H1 (cell line): ENCODE results near the gene FAM120C. TPM values are rescaled to one million over a fixed set of nuclear protein-coding genes. Genes with fewer than 3 reads are reported as not detected.

Source experiments
- CTCF ChIA-PET: fragments of 300-600 bp; sonication (Branson Sonifier 250); formaldehyde crosslinking; loops from one replicate; lab custom pipeline; 2021; ENCODE audit not compliant: partially characterized antibody; lab: Charles Lee
- POLR2A ChIA-PET: fragments of 300-600 bp; sonication (Branson Sonifier 250); formaldehyde crosslinking; loops from one replicate; lab custom pipeline; 2021; ENCODE audit warnings: inconsistent platforms; ENCODE audit not compliant: partially characterized antibody; lab: Charles Lee
- DNase-seq, 2 experiments: peaks; one replicate each; pipeline versions ENCODE4 v3.0.0 to v3.0.0-alpha.2; 2010 to 2022; ENCODE audit warnings: low spot score in 2 of 2, low read depth in 1 of 2, mixed read lengths in 1 of 2
- FAIRE-seq: peaks from 2 replicates; lab custom pipeline; 2011; peaks lifted over from hg19 to GRCh38; lab: Jason Lieb, UNC
- H2AFZ ChIP-seq: 2 replicates; pipeline ENCODE4 v1.8.1; 2012; ENCODE audit warnings: low read length, inconsistent platforms
- H2AK5ac ChIP-seq: 2 replicates; pipeline ENCODE4 v1.6.1; 2013; ENCODE audit warnings: low read depth, low read length
- H2BK120ac ChIP-seq: replicated peaks from 2 replicates; pipeline ENCODE3; 2013; ENCODE audit warnings: low read depth, low read length, inconsistent platforms
- H2BK12ac ChIP-seq: 2 replicates; pipeline ENCODE4 v1.6.1; 2013; ENCODE audit warnings: low read depth, low read length
- H2BK15ac ChIP-seq: 2 replicates; pipeline ENCODE4 v1.6.1; 2013; ENCODE audit warnings: low read length
- H2BK20ac ChIP-seq: 2 replicates; pipeline ENCODE4 v1.6.1; 2013; ENCODE audit warnings: low read length
- H2BK5ac ChIP-seq: 2 replicates; pipeline ENCODE4 v1.6.1; 2013; ENCODE audit warnings: low read depth, low read length
- H3K14ac ChIP-seq: 2 replicates; pipeline ENCODE4 v1.6.1; 2013; ENCODE audit warnings: inconsistent platforms; ENCODE audit not compliant: insufficient read length
- H3K18ac ChIP-seq: 2 replicates; pipeline ENCODE4 v1.6.1; 2013; ENCODE audit warnings: low read length; ENCODE audit errors: extremely low read depth
- H3K23ac ChIP-seq: 2 replicates; pipeline ENCODE4 v1.6.1; 2013; ENCODE audit warnings: inconsistent platforms; ENCODE audit not compliant: insufficient read length
- H3K23me2 ChIP-seq: 2 replicates; pipeline ENCODE4 v1.6.1; 2013; ENCODE audit warnings: low read depth, low read length
- H3K27ac ChIP-seq: 2 replicates; pipeline ENCODE4 v1.6.1; 2011; ENCODE audit warnings: low read depth, low read length, inconsistent platforms
- H3K27me3 ChIP-seq, 4 experiments: replicated peaks in 1 of 4; 1 replicate in 1 of 4; 2 replicates in 3 of 4; pipeline versions ENCODE4 v1.6.1 to v1.8.1; 2011 to 2013; ENCODE audit warnings: low read length in 3 of 4, mild to moderate bottlenecking in 3 of 4, inconsistent platforms in 2 of 4, mixed read lengths in 2 of 4, moderate library complexity in 1 of 4; ENCODE audit not compliant: control insufficient read depth in 3 of 4, insufficient read depth in 3 of 4; ENCODE audit errors: extremely low read depth in 1 of 4
- H3K36me3 ChIP-seq, 4 experiments: 2 replicates each; pipeline versions ENCODE4 v1.6.1 to v1.8.1; 2011 to 2013; ENCODE audit warnings: mild to moderate bottlenecking in 4 of 4, low read length in 3 of 4, moderate library complexity in 2 of 4, control low read depth in 1 of 4, inconsistent platforms in 1 of 4; ENCODE audit not compliant: insufficient read depth in 4 of 4, control insufficient read depth in 2 of 4
- H3K4ac ChIP-seq: replicated peaks from 2 replicates; pipeline ENCODE3; 2013; ENCODE audit warnings: low read length, low read depth, mixed read lengths, inconsistent platforms; ENCODE audit not compliant: insufficient read length
- H3K4me1 ChIP-seq, 4 experiments: replicated peaks in 1 of 4; 1 replicate in 1 of 4; 2 replicates in 3 of 4; pipeline versions ENCODE4 v1.6.1 to v1.8.1; 2011 to 2013; ENCODE audit warnings: low read length in 3 of 4, inconsistent platforms in 2 of 4, mixed read lengths in 1 of 4; ENCODE audit not compliant: insufficient read depth in 4 of 4, control insufficient read depth in 3 of 4
- H3K4me2 ChIP-seq, 2 experiments: 2 replicates each; pipeline versions ENCODE4 v1.6.1 to v1.8.1; 2011 to 2013; ENCODE audit warnings: low read depth in 2 of 2, low read length in 2 of 2, control low read depth in 1 of 2, inconsistent platforms in 1 of 2, mild to moderate bottlenecking in 1 of 2; ENCODE audit not compliant: insufficient read depth in 1 of 2
- H3K4me3 ChIP-seq, 4 experiments: fragments of 200-600, 300-600 bp in 1 of 4; sonication (generic), shearing (Covaris generic), sonication (Bioruptor Twin) in 1 of 4; 2 replicates each; pipeline versions ENCODE4 v1.5.1 to v1.8.1; 2011 to 2016; ENCODE audit warnings: low read length in 4 of 4, low read depth in 3 of 4, control low read depth in 2 of 4, inconsistent platforms in 2 of 4, mild to moderate bottlenecking in 2 of 4, mixed read lengths in 1 of 4, moderate library complexity in 1 of 4; ENCODE audit not compliant: insufficient read depth in 2 of 4; ENCODE audit errors: extremely low read depth in 1 of 4
- H3K56ac ChIP-seq: replicated peaks from 2 replicates; pipeline ENCODE3; 2013; ENCODE audit warnings: low read depth, mild to moderate bottlenecking, mixed read lengths, low read length, inconsistent platforms; ENCODE audit not compliant: insufficient read length
- H3K79me1 ChIP-seq: 2 replicates; pipeline ENCODE4 v1.6.1; 2013; ENCODE audit warnings: low read depth, low read length, control low read depth
- H3K79me2 ChIP-seq, 2 experiments: 2 replicates each; pipeline versions ENCODE4 v1.6.1 to v1.8.1; 2012 to 2013; ENCODE audit warnings: low read length in 2 of 2, mild to moderate bottlenecking in 2 of 2, inconsistent platforms in 1 of 2; ENCODE audit not compliant: insufficient read depth in 2 of 2, control insufficient read depth in 1 of 2
- H3K9ac ChIP-seq, 4 experiments: replicated peaks in 1 of 4; 1 replicate in 1 of 4; 2 replicates in 3 of 4; pipeline versions ENCODE4 v1.6.1 to v1.8.1; 2011 to 2013; ENCODE audit warnings: low read depth in 3 of 4, low read length in 3 of 4, control low read depth in 2 of 4, mild to moderate bottlenecking in 2 of 4, moderate library complexity in 2 of 4, inconsistent platforms in 1 of 4; ENCODE audit errors: extremely low read depth in 1 of 4
- H3K9me3 ChIP-seq, 2 experiments: 2 replicates each; pipeline versions ENCODE4 v1.6.1 to v1.8.1; 2012 to 2013; ENCODE audit warnings: mild to moderate bottlenecking in 2 of 2, moderate library complexity in 2 of 2, control low read depth in 1 of 2, inconsistent platforms in 1 of 2, low read depth in 1 of 2, low read length in 1 of 2, mixed read lengths in 1 of 2; ENCODE audit not compliant: insufficient read depth in 2 of 2
- H4K20me1 ChIP-seq, 2 experiments: replicated peaks in 1 of 2; 2 replicates each; pipeline versions ENCODE3 to v1.8.1; 2011 to 2013; ENCODE audit warnings: inconsistent platforms in 2 of 2, low read length in 2 of 2, mild to moderate bottlenecking in 1 of 2; ENCODE audit not compliant: insufficient read depth in 2 of 2, control insufficient read depth in 1 of 2
- H4K5ac ChIP-seq: 2 replicates; pipeline ENCODE4 v1.6.1; 2013; ENCODE audit warnings: low read length, low read depth, mixed read lengths, inconsistent platforms; ENCODE audit not compliant: insufficient read length
- H4K8ac ChIP-seq: 2 replicates; pipeline ENCODE4 v1.8.0; 2013; ENCODE audit warnings: mild to moderate bottlenecking, moderate library complexity, low read length, inconsistent platforms; ENCODE audit not compliant: insufficient read depth; ENCODE audit errors: extremely low read depth
- H4K91ac ChIP-seq: replicated peaks from 2 replicates; pipeline ENCODE3; 2013; ENCODE audit warnings: low read length, mixed read lengths, inconsistent platforms; ENCODE audit not compliant: insufficient read length
- KDM1A ChIP-seq: fragments of 200-600, 300-600 bp; sonication (generic); IDR thresholded peaks from 2 replicates; pipeline ENCODE4 v1.7.1; 2016; ENCODE audit warnings: mild to moderate bottlenecking, low read length, borderline replicate concordance
- NANOG ChIP-seq: IDR thresholded peaks from 2 replicates; pipeline ENCODE4 v1.6.1; 2011; ENCODE audit warnings: low read length, low read depth, mild to moderate bottlenecking, inconsistent platforms; ENCODE audit not compliant: insufficient read depth, poor library complexity, severe bottlenecking
- POLR2AphosphoS5 ChIP-seq: IDR thresholded peaks from 2 replicates; pipeline ENCODE4 v1.6.1; 2011; ENCODE audit warnings: low read depth, low read length
- RXRA ChIP-seq: IDR thresholded peaks from 2 replicates; pipeline ENCODE4 v1.6.1; 2011; ENCODE audit warnings: low read depth, mild to moderate bottlenecking, low read length, moderate library complexity; ENCODE audit not compliant: insufficient read depth
- TEAD4 ChIP-seq: IDR thresholded peaks from 2 replicates; pipeline ENCODE4 v1.6.1; 2012; ENCODE audit warnings: low read depth, low read length, inconsistent platforms, mixed read lengths
- WGBS, 2 experiments: shearing (Covaris generic) in 1 of 2; methylation state at CpG; one replicate each; pipeline versions ENCODE4 v1.1.6 to v1.1.7; 2013 to 2015; ENCODE audit warnings: low lambda C conversion rate in 2 of 2, mixed read lengths in 2 of 2, inconsistent platforms in 1 of 2, low coverage in 1 of 2, missing lambda C conversion rate in 1 of 2; ENCODE audit not compliant: insufficient replicate concordance in 2 of 2, insufficient coverage in 1 of 2, insufficient read length in 1 of 2; ENCODE audit errors: extremely low coverage in 1 of 2, missing lambda C conversion rate in 1 of 2; 5-methylcytosine and 5-hydroxymethylcytosine counted together
- polyA plus RNA-seq, 7 experiments: library from polyadenylated mRNA; depleted of rRNA in 3 of 7; stranded (reverse) in 5 of 7; unstranded in 2 of 7; fragments of >200 nt in 5 of 7; fragments of 200-250 nt in 2 of 7; gene quantifications; 1 replicate in 5 of 7; 2 replicates in 1 of 7; 4 replicates in 1 of 7; pipeline versions ENCODE4 v1.2.1 to v1.2.3, GENCODE V29; 2011 to 2013; ENCODE audit warnings: missing spikeins in 2 of 7, mixed read lengths in 2 of 7
- total RNA-seq: library from RNA; stranded (reverse); fragmentation: NEBNext Ultra II Directional; extraction: Animal tissue kit (Norgen Biotek cat#: 25700); gene quantifications from 2 replicates; pipeline ENCODE4 v1.2.1, GENCODE V29; 2021
- TF ChIP-seq, protein P1 (sequence below): IDR thresholded peaks from 2 replicates; pipeline ENCODE4 v1.6.1; 2011; ENCODE audit warnings: low read length, improper control_type of control experiment

The FAM120C gene
- total and polyA plus RNA-seq, 2 of the 8 experiments (the other 6 are each of a cell fraction or from before 2014, with no cell fraction given), result 4.4 to 8.1 TPM

DNA sequence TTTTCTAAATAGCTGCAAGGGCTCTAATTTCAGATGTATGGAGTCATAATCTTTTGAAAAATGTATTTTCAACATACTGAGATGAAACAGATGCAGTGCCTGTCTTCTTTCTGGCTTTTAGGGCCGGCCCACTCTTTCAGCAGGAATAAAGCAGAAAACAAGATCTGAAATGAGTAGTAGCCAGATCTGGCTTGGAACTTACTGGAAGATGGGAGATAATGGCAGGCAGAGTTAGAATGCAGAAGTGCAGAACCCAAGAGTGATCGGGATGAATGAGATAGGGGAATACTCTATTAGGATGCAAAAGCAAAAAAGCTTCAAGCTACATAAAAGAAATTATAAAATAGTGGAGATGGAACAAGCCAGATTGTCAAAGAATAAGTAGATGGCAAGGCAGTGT, 1.4 kb upstream of the FAM120C start:
- Histone ChIP-seq H2BK12ac (no peak overlapping the region), H2BK120ac (no peak overlapping the region), H4K5ac (no peak overlapping the region), H3K14ac (no peak overlapping the region), H3K23me2 (0 out of 2 replicates have a peak, but pooled peaks cover 4% of the 10 kb centered on the region), H3K4ac (no peak overlapping the region), H3K4me2 (no peak overlapping the region), H4K91ac (no peak overlapping the region), H2BK5ac (no peak overlapping the region)
- CTCF ChIA-PET, result no interaction called here
- 87% methylated on average over 2 of the region's 2 CpGs; no CpG with 5 or more reads in 1 of the 2 experiments for WGBS, 2 experiments
- FAIRE-seq, result no peak
- DNase-seq, result no peak
- no peak for TF ChIP-seq KDM1A
- TF ChIP-seq NANOG, result no peak
- no peak for TF ChIP-seq TEAD4
- TF ChIP-seq RXRA, result no peak
- no peak for TF ChIP-seq POLR2AphosphoS5
- TF ChIP-seq, protein P1, sequence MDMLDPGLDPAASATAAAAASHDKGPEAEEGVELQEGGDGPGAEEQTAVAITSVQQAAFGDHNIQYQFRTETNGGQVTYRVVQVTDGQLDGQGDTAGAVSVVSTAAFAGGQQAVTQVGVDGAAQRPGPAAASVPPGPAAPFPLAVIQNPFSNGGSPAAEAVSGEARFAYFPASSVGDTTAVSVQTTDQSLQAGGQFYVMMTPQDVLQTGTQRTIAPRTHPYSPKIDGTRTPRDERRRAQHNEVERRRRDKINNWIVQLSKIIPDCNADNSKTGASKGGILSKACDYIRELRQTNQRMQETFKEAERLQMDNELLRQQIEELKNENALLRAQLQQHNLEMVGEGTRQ, result no peak
- TF ChIP-seq, all 59 proteins: peak for 0
- no peak overlapping the region for H2BK20ac ChIP-seq
- H2BK15ac ChIP-seq, result no peak overlapping the region
- peaks cover 11 to 31% of the 10 kb centered on the region in 2 experiments for H3K79me2 ChIP-seq
- H3K56ac ChIP-seq, result no peak overlapping the region
- H3K36me3 ChIP-seq, result no peaks in the 10 kb centered on the region
- no peak overlapping the region for H3K27ac ChIP-seq
- H3K9ac ChIP-seq, result no peak overlapping the region
- H3K27me3 ChIP-seq, result no peaks in the 10 kb centered on the region
- H3K79me1 ChIP-seq, result no peaks in the 10 kb centered on the region
- H4K20me1 ChIP-seq, result peaks cover under 1 to 4% of the 10 kb centered on the region in 2 experiments
- H3K4me1 ChIP-seq, result peaks cover 0 to 4% (median under 1%) of the 10 kb centered on the region in 4 experiments; a peak in 2 of 7 replicates
- H2AK5ac ChIP-seq, result no peak overlapping the region
- no peak overlapping the region for H3K4me3 ChIP-seq
- no peak overlapping the region for H2AFZ ChIP-seq
- no peak overlapping the region for H3K23ac ChIP-seq
- no peak overlapping the region for H3K18ac ChIP-seq
- H4K8ac ChIP-seq, result no peak overlapping the region
- H3K9me3 ChIP-seq, result no peaks in the 10 kb centered on the region; a peak in 1 of 4 replicates
- POLR2A ChIA-PET, result interaction anchor here (0.6 to 2.7 kb wide), 3 partner anchors 13 to 494 kb away, joined by 3 to 18 read pairs (median 11); partner anchors contain the start of gene PHF8
